Mesendoderm (in vitro differentiated cells): Measurements from ENCODE around the gene SPEM1.

ENCODE experiments used
- DNase-seq: peaks from one replicate; pipeline ENCODE4 v3.0.0; 2013
- H2AK5ac ChIP-seq: 2 replicates; pipeline ENCODE4 v1.6.1; 2013; ENCODE audit warnings: low read length, inconsistent platforms
- H2BK120ac ChIP-seq: 2 replicates; pipeline ENCODE4 v1.6.1; 2013; ENCODE audit warnings: low read depth, mild to moderate bottlenecking, low read length, moderate library complexity, mixed read lengths
- H2BK15ac ChIP-seq: replicated peaks from 2 replicates; pipeline ENCODE4 v1.6.1; 2013; ENCODE audit warnings: low read depth, mild to moderate bottlenecking, moderate library complexity
- H2BK5ac ChIP-seq: 2 replicates; pipeline ENCODE4 v1.6.1; 2013; ENCODE audit warnings: low read length, inconsistent platforms
- H3K18ac ChIP-seq: 2 replicates; pipeline ENCODE4 v1.6.1; 2013; ENCODE audit warnings: mild to moderate bottlenecking, low read length, mixed read lengths
- H3K23ac ChIP-seq: one replicate; pipeline ENCODE4 v1.6.1; 2013; ENCODE audit warnings: low read length
- H3K27ac ChIP-seq: 2 replicates; pipeline ENCODE4 v1.5.1; 2013; ENCODE audit warnings: low read depth, mild to moderate bottlenecking, inconsistent platforms, low read length, moderate library complexity
- H3K27me3 ChIP-seq: 2 replicates; pipeline ENCODE4 v1.6.1; 2013; ENCODE audit warnings: low read length, control low read depth, mild to moderate bottlenecking, inconsistent platforms; ENCODE audit not compliant: insufficient read depth, poor library complexity
- H3K36me3 ChIP-seq: 2 replicates; pipeline ENCODE4 v1.6.1; 2013; ENCODE audit warnings: low read length, inconsistent platforms; ENCODE audit not compliant: control insufficient read depth, insufficient read depth
- H3K4ac ChIP-seq: one replicate; pipeline ENCODE4 v1.6.1; 2013; ENCODE audit warnings: low read depth, mild to moderate bottlenecking, low read length, moderate library complexity
- H3K4me1 ChIP-seq: 2 replicates; pipeline ENCODE4 v1.6.1; 2013; ENCODE audit warnings: low read depth, low read length, inconsistent platforms; ENCODE audit not compliant: control insufficient read depth
- H3K4me2 ChIP-seq: 2 replicates; pipeline ENCODE4 v1.6.1; 2013; ENCODE audit warnings: low read length
- H3K4me3 ChIP-seq: 2 replicates; pipeline ENCODE4 v1.5.1; 2013; ENCODE audit warnings: mild to moderate bottlenecking, low read length
- H3K56ac ChIP-seq: one replicate; pipeline ENCODE4 v1.6.1; 2013; ENCODE audit warnings: low read length
- H3K79me1 ChIP-seq: 2 replicates; pipeline ENCODE4 v1.6.1; 2013; ENCODE audit warnings: low read length, inconsistent platforms
- H3K79me2 ChIP-seq: 2 replicates; pipeline ENCODE4 v1.6.1; 2013; ENCODE audit warnings: mild to moderate bottlenecking, low read length; ENCODE audit not compliant: control insufficient read depth, insufficient read depth
- H3K9ac ChIP-seq: 2 replicates; pipeline ENCODE4 v1.6.1; 2013; ENCODE audit warnings: low read length, inconsistent platforms
- H4K5ac ChIP-seq: one replicate; pipeline ENCODE4 v1.6.1; 2013; ENCODE audit warnings: low read length
- H4K8ac ChIP-seq: one replicate; pipeline ENCODE4 v1.6.1; 2013; ENCODE audit warnings: low read depth, mild to moderate bottlenecking, control low read depth, low read length, moderate library complexity
- WGBS: extraction: QIAGEN DNeasy Blood & Tissue Kit; methylation state at CpG from one replicate; pipeline ENCODE4 v1.1.7; 2013; ENCODE audit warnings: low lambda C conversion rate, missing lambda C conversion rate; ENCODE audit not compliant: insufficient coverage; ENCODE audit errors: extremely low coverage; 5-methylcytosine and 5-hydroxymethylcytosine counted together

The SPEM1 gene

GRCh38 chr17:7432296-7432695, 12.2 kb downstream of the SPEM1 start:
- no peaks in the 10 kb centered on the region for H3K27me3 ChIP-seq
- H3K18ac ChIP-seq, result no peak overlapping the region
- no peak overlapping the region for H3K4ac ChIP-seq
- no peak overlapping the region for H3K27ac ChIP-seq
- no peak overlapping the region for H4K8ac ChIP-seq
- no peaks in the 10 kb centered on the region for H3K36me3 ChIP-seq
- H3K56ac ChIP-seq, result no peak overlapping the region
- H3K79me1 ChIP-seq, result no peaks in the 10 kb centered on the region
- no CpG with 5 or more reads among the region's 11 CpGs for WGBS
- H3K4me1 ChIP-seq, result no peaks in the 10 kb centered on the region
- no peak overlapping the region for H3K4me2 ChIP-seq
- no peaks in the 10 kb centered on the region for H3K79me2 ChIP-seq
- H3K4me3 ChIP-seq, result no peak overlapping the region
- no peak overlapping the region for H2BK5ac ChIP-seq
- no peak overlapping the region for H2AK5ac ChIP-seq
- DNase-seq, result no peak
- no peak overlapping the region for H3K23ac ChIP-seq
- H2BK15ac ChIP-seq, result no peak overlapping the region
- H4K5ac ChIP-seq, result no peak overlapping the region
- no peak overlapping the region for H2BK120ac ChIP-seq
- H3K9ac ChIP-seq, result no peak overlapping the region

GRCh38 chr17:7435676-7436555, 15.8 kb downstream of the SPEM1 start:
- Histone ChIP-seq H3K18ac (peak overlapping the region; percentile 62), H2AK5ac (no peak overlapping the region), H3K27ac (peak overlapping the region; percentile 24), H3K4me1 (peaks cover 3% of the 10 kb centered on the region), H3K56ac (peak overlapping the region; percentile 87), H2BK15ac (no peak overlapping the region), H3K4ac (no peak overlapping the region), H4K8ac (no peak overlapping the region), H3K23ac (no peak overlapping the region), H3K9ac (peak overlapping the region; percentile 73), H4K5ac (no peak overlapping the region), H3K4me3 (peak overlapping the region; percentile 19), H3K27me3 (peaks cover 9% of the 10 kb centered on the region), H2BK5ac (no peak overlapping the region), H3K79me1 (no peaks in the 10 kb centered on the region), H3K4me2 (peak overlapping the region; percentile 63), H3K79me2 (no peaks in the 10 kb centered on the region), H2BK120ac (no peak overlapping the region), H3K36me3 (no peaks in the 10 kb centered on the region)
- peak; percentile 84 for DNase-seq
- no CpG with 5 or more reads among the region's 49 CpGs for WGBS

- no peak overlapping the region for H2BK120ac ChIP-seq
- H3K9ac ChIP-seq, result peak overlapping the region; percentile 73
- H3K27ac ChIP-seq, result no peak overlapping the region
- peaks cover 5% of the 10 kb centered on the region for H3K4me1 ChIP-seq
- H3K23ac ChIP-seq, result no peak overlapping the region
- H3K4me3 ChIP-seq, result peak overlapping the region; percentile 23
- H2BK5ac ChIP-seq, result no peak overlapping the region
- H3K79me1 ChIP-seq, result no peaks in the 10 kb centered on the region
- no peaks in the 10 kb centered on the region for H3K36me3 ChIP-seq
- DNase-seq, result peak; percentile 95
- peak overlapping the region; percentile 87 for H3K56ac ChIP-seq
- peak overlapping the region; percentile 63 for H3K4ac ChIP-seq
- WGBS, result no CpG with 5 or more reads among the region's 92 CpGs
- peaks cover 9% of the 10 kb centered on the region for H3K27me3 ChIP-seq
- no peak overlapping the region for H2BK15ac ChIP-seq
- H3K18ac ChIP-seq, result peak overlapping the region; percentile 24
- no peak overlapping the region for H4K5ac ChIP-seq
- H4K8ac ChIP-seq, result no peak overlapping the region
- H2AK5ac ChIP-seq, result no peak overlapping the region
- peak overlapping the region; percentile 63 for H3K4me2 ChIP-seq
- no peaks in the 10 kb centered on the region for H3K79me2 ChIP-seq
Measured at GRCh38 chr17:7436556-7437368, 16.6 kb downstream of the SPEM1 start.

GRCh38 chr17:7437369-7437863, 17.3 kb downstream of the SPEM1 start:
- Histone ChIP-seq H3K23ac (no peak overlapping the region), H3K18ac (peak overlapping the region; percentile 8), H2BK15ac (no peak overlapping the region), H3K4ac (peak overlapping the region; percentile 10), H2BK5ac (no peak overlapping the region), H3K4me3 (peak overlapping the region; percentile 39), H4K8ac (no peak overlapping the region), H3K79me2 (no peaks in the 10 kb centered on the region), H3K79me1 (no peaks in the 10 kb centered on the region), H3K9ac (peak overlapping the region; percentile 73), H3K27ac (no peak overlapping the region), H3K4me1 (peaks cover 5% of the 10 kb centered on the region), H3K56ac (peak overlapping the region; percentile 84), H3K4me2 (peak overlapping the region; percentile 88), H3K27me3 (peaks cover 9% of the 10 kb centered on the region), H2AK5ac (no peak overlapping the region), H4K5ac (no peak overlapping the region), H2BK120ac (no peak overlapping the region), H3K36me3 (no peaks in the 10 kb centered on the region)
- DNase-seq, result no peak
- WGBS, result no CpG with 5 or more reads among the region's 31 CpGs

- Histone ChIP-seq H3K27ac (no peak overlapping the region), H3K4me2 (peak overlapping the region; percentile 88), H3K56ac (peak overlapping the region; percentile 90), H3K23ac (peak overlapping the region; percentile 91), H2AK5ac (no peak overlapping the region), H3K4ac (no peak overlapping the region), H3K4me3 (peak overlapping the region; percentile 39), H2BK5ac (no peak overlapping the region), H4K8ac (no peak overlapping the region), H2BK15ac (no peak overlapping the region), H3K18ac (no peak overlapping the region), H3K36me3 (no peaks in the 10 kb centered on the region), H3K79me1 (no peaks in the 10 kb centered on the region), H3K27me3 (peaks cover 9% of the 10 kb centered on the region), H4K5ac (no peak overlapping the region), H3K79me2 (no peaks in the 10 kb centered on the region), H3K4me1 (peaks cover 5% of the 10 kb centered on the region), H2BK120ac (no peak overlapping the region), H3K9ac (peak overlapping the region; percentile 81)
- no CpG with 5 or more reads among the region's 48 CpGs for WGBS
- peak; percentile 59 for DNase-seq
Measured at GRCh38 chr17:7437950-7438614, 18.0 kb downstream of the SPEM1 start.
